Measurements from ENCODE around the gene LCTL. TPM values are rescaled to one million over a fixed set of nuclear protein-coding genes. Genes with fewer than 3 reads are reported as not detected.
"Not testable (repeated sequence)": the region's sequence is repeated elsewhere in the genome, so short reads cannot be mapped to it uniquely, and the experiment has no call there.

Gene LCTL
- total RNA-seq, 6 donors from 2014 or later: not detected

DNA sequence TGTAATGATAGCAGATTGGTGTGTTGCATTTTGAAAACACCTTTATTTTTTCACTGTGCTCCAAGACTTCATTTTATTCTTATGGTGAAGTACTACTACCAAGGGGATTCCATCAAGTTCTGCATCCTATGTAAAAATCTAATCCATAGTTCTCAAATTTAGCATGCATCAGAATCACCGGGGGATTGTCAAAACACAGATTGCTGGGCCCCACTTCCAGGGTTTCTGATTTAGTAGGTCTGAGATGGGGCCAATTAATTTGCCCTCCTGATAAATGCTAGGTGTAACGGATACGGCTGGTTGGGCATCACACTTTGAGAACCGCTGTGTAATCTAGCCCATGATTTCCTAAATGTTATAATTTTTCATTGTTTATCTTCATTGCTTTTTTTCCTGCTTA lies 60.0 kb downstream of the LCTL start:
- ATAC-seq (ENCODE audit: low FRiP score in 2 of 2) (no peak), DNase-seq (no peak)
- H3K4me3 ChIP-seq: peak overlapping the region in 3 of 4 donors; percentile 79 to 91 (median 90)
- H3K36me3 ChIP-seq: peaks cover 15 to 26% (median 22%) of the 10 kb centered on the region in 4 donors
- no peak for TF ChIP-seq POLR2A (IDR thresholded peaks at IDR 0.05)
- TF ChIP-seq EP300 (IDR thresholded peaks at IDR 0.05): no peak
- no peak for TF ChIP-seq POLR2AphosphoS5 (IDR thresholded peaks at IDR 0.05)
- TF ChIP-seq, protein P1, sequence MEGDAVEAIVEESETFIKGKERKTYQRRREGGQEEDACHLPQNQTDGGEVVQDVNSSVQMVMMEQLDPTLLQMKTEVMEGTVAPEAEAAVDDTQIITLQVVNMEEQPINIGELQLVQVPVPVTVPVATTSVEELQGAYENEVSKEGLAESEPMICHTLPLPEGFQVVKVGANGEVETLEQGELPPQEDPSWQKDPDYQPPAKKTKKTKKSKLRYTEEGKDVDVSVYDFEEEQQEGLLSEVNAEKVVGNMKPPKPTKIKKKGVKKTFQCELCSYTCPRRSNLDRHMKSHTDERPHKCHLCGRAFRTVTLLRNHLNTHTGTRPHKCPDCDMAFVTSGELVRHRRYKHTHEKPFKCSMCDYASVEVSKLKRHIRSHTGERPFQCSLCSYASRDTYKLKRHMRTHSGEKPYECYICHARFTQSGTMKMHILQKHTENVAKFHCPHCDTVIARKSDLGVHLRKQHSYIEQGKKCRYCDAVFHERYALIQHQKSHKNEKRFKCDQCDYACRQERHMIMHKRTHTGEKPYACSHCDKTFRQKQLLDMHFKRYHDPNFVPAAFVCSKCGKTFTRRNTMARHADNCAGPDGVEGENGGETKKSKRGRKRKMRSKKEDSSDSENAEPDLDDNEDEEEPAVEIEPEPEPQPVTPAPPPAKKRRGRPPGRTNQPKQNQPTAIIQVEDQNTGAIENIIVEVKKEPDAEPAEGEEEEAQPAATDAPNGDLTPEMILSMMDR (IDR thresholded peaks at IDR 0.05): no peak
- no peaks in the 10 kb centered on the region for H3K27me3 ChIP-seq
- WGBS, 2 donors: 40 to 48% methylated on average over 4 of the region's 4 CpGs
- H3K27ac ChIP-seq: peak overlapping the region; percentile 87 to 97 (median 92)
- peaks cover 14 to 30% (median 23%) of the 10 kb centered on the region in 4 donors for H3K4me1 ChIP-seq
- H3K9me3 ChIP-seq: no peaks in the 10 kb centered on the region

GRCh38 chr15:66505430-66505811 lies 60.4 kb downstream of the LCTL start:
- Histone ChIP-seq H3K36me3 (peaks cover 18 to 30% (median 26%) of the 10 kb centered on the region in 4 donors), H3K27me3 (no peaks in the 10 kb centered on the region), H3K4me1 (peaks cover 14 to 30% (median 23%) of the 10 kb centered on the region in 4 donors), H3K9me3 (no peaks in the 10 kb centered on the region), H3K27ac (peak overlapping the region; percentile 87 to 97 (median 92)), H3K4me3 (peak overlapping the region; percentile 79 to 96 (median 90))
- ATAC-seq (ENCODE audit: low FRiP score in 2 of 2) (peak in 1 of 2 donors; percentile 37), DNase-seq (no peak)
- 0 to 2% methylated on average over 11 to 13 of the region's 13 CpGs for WGBS, 2 donors
- TF ChIP-seq POLR2A (IDR thresholded peaks at IDR 0.05): no peak
- no peak for TF ChIP-seq EP300 (IDR thresholded peaks at IDR 0.05)
- TF ChIP-seq POLR2AphosphoS5 (IDR thresholded peaks at IDR 0.05): no peak
- TF ChIP-seq, protein P1 (IDR thresholded peaks at IDR 0.05): no peak

- Histone ChIP-seq H3K9me3 (no peaks in the 10 kb centered on the region), H3K27ac (peak within 1 kb of the TSS; percentile 87 to 97 (median 92)), H3K4me3 (peak within 1 kb of the TSS; percentile 79 to 96 (median 90)), H3K4me1 (peaks cover 14 to 30% (median 23%) of the 10 kb centered on the region in 4 donors), H3K27me3 (no peaks in the 10 kb centered on the region), H3K36me3 (peaks cover 24 to 36% (median 32%) of the 10 kb centered on the region in 4 donors)
- TF ChIP-seq POLR2AphosphoS5 (IDR thresholded peaks at IDR 0.05) (peak; percentile 90 to 94), EP300 (IDR thresholded peaks at IDR 0.05) (peak in 1 of 4 donors; percentile 32), POLR2A (IDR thresholded peaks at IDR 0.05) (peak; percentile 65 to 96 (median 94))
- TF ChIP-seq, protein P1 (IDR thresholded peaks at IDR 0.05): peak in 2 of 6 experiments; percentile 10 to 21
- ATAC-seq (ENCODE audit: low FRiP score in 2 of 2) (peak; percentile 96 to 97), DNase-seq (peak; percentile 79 to 95)
- WGBS, 2 donors: 0% methylated on average over 46 of the region's 46 CpGs
Measured at GRCh38 chr15:66504563-66505429, 61.0 kb downstream of the LCTL start, which contains the start of the genes RPL4 and ZWILCH. Gene RPL4 (minus strand): TSS chr15:66504855. CDS start chr15:66504790, 65 bp downstream. Gene ZWILCH (plus strand): TSS chr15:66505326. CDS start chr15:66505339, 13 bp downstream.

- TF ChIP-seq POLR2A (IDR thresholded peaks at IDR 0.05) (no peak), POLR2AphosphoS5 (IDR thresholded peaks at IDR 0.05) (no peak), EP300 (IDR thresholded peaks at IDR 0.05) (no peak)
- TF ChIP-seq, protein P1 (IDR thresholded peaks at IDR 0.05): no peak
- H3K27ac ChIP-seq: peak overlapping the region; percentile 87 to 97 (median 92)
- no peaks in the 10 kb centered on the region for H3K9me3 ChIP-seq
- WGBS, 2 donors: 0 to 1% methylated on average over 12 of the region's 12 CpGs
- ATAC-seq (ENCODE audit: low FRiP score in 2 of 2): no peak
- H3K27me3 ChIP-seq: no peaks in the 10 kb centered on the region
- H3K4me3 ChIP-seq: peak overlapping the region; percentile 79 to 96 (median 90)
- DNase-seq: no peak
- H3K36me3 ChIP-seq: peaks cover 32 to 44% (median 40%) of the 10 kb centered on the region in 4 donors
- H3K4me1 ChIP-seq: peaks cover 14 to 32% (median 23%) of the 10 kb centered on the region in 4 donors
Measured at GRCh38 chr15:66503780-66504562, 61.8 kb downstream of the LCTL start.

GRCh38 chr15:66503041-66503648 lies 62.7 kb downstream of the LCTL start:
- Histone ChIP-seq H3K4me1 (peaks cover 18 to 40% (median 23%) of the 10 kb centered on the region in 4 donors), H3K36me3 (peaks cover 33 to 52% (median 47%) of the 10 kb centered on the region in 4 donors)
- H3K27ac ChIP-seq: not testable (repeated sequence)

More at GRCh38 chr15:66503041-66503648, 62.7 kb downstream of the LCTL start:
- ATAC-seq (ENCODE audit: low FRiP score in 2 of 2); DNase-seq; H3K27me3 ChIP-seq; H3K9me3 ChIP-seq: not testable (repeated sequence)
- WGBS, 2 donors: 59 to 62% methylated on average over 13 of the region's 13 CpGs
- peak overlapping the region; percentile 79 to 96 (median 90) for H3K4me3 ChIP-seq
